GM13976 (cell line): ENCODE results near the gene RHPN2.

Source experiments
- DNase-seq: peaks from one replicate; pipeline ENCODE4 v3.0.0; 2012; ENCODE audit warnings: low spot score
- in situ Hi-C: fragments of 300-500 bp; cut with MboI; formaldehyde crosslinking; loops from one replicate; pipeline ENCODE4 v1.12.0; 2022; ENCODE audit warnings: low sequenced_read_pairs, mixed read lengths, inconsistent platforms; ENCODE audit not compliant: unreplicated experiment
- TF ChIP-seq, protein P1 (sequence below): IDR thresholded peaks from 2 replicates; pipeline ENCODE4 v1.5.1; 2012; ENCODE audit warnings: borderline replicate concordance, mild to moderate bottlenecking; ENCODE audit not compliant: insufficient read depth; ENCODE audit errors: extremely low read depth, missing control alignments, control extremely low read depth

RHPN2 gene

DNA sequence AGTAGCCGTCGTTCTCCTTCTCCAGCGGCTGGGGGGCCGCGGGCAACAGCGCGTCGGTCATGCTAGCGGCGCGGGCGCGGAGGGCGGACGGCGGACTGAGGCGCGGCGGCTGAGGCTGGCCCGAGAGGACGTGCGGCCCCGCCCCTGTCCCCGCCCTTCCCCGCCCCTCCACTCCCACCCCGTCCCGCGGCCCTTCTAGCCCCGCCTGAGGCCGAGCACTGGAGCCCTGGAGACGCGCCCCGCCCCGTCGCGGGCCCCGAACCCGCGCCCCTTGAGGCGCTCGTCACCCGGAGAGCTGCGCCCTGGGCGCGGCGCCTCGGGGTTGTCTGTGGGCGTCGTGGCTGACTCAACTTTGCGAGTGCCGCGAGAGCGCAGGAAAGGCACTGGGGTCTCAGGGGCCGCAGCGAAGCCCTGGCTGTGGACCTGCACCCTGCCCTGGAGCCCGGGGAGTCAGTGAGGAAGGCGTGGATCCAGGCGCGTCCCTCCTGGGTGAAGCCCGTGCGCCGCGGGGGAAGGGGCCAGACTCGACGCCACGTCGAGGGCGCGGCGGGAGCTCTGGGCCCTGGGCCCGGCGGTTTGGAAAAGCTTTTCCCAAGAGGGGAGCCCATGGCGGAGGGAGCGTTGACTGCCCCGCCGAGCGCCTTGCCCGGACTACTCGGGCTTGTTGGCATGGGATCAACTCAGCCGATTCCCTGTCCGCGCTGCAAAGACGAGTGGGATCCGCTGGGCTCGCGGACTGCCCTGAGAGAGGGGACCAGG lies at the start of gene RHPN2:
RHPN2 (minus strand) TSS at position 97 of the 759 bp plus-strand sequence; CDS start at position 61, 36 bp downstream.
- DNase-seq = peak; percentile 94
- TF ChIP-seq, protein P1, sequence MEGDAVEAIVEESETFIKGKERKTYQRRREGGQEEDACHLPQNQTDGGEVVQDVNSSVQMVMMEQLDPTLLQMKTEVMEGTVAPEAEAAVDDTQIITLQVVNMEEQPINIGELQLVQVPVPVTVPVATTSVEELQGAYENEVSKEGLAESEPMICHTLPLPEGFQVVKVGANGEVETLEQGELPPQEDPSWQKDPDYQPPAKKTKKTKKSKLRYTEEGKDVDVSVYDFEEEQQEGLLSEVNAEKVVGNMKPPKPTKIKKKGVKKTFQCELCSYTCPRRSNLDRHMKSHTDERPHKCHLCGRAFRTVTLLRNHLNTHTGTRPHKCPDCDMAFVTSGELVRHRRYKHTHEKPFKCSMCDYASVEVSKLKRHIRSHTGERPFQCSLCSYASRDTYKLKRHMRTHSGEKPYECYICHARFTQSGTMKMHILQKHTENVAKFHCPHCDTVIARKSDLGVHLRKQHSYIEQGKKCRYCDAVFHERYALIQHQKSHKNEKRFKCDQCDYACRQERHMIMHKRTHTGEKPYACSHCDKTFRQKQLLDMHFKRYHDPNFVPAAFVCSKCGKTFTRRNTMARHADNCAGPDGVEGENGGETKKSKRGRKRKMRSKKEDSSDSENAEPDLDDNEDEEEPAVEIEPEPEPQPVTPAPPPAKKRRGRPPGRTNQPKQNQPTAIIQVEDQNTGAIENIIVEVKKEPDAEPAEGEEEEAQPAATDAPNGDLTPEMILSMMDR = no peak
- in situ Hi-C loops = no loop called here

DNA sequence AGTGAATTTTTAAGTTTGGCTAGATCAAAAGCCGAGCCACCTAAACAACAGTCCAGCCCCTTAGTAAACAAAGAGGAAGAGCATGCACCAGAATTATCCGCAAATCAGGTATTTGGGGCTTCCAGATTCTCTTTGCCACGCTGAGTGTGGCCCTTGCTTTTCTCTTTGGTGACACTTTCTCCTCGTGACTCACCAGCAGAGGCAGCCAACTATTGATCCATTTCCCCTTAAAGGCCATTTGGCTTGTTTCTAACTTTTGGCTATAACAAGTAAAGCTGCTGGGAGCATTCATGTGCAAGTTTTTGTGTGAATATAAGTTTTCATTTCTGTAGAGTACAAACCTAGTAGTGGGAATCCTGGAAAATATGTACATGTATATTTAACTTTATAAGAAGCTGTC lies 49.6 kb upstream of the RHPN2 start:
- TF ChIP-seq, protein P1 = no peak
- in situ Hi-C loops = loop anchor here (10.0 kb wide), 1 partner anchor 140 kb away; the partner anchor contains the start of genes CEP89 and FAAP24
- DNase-seq = no peak

DNA sequence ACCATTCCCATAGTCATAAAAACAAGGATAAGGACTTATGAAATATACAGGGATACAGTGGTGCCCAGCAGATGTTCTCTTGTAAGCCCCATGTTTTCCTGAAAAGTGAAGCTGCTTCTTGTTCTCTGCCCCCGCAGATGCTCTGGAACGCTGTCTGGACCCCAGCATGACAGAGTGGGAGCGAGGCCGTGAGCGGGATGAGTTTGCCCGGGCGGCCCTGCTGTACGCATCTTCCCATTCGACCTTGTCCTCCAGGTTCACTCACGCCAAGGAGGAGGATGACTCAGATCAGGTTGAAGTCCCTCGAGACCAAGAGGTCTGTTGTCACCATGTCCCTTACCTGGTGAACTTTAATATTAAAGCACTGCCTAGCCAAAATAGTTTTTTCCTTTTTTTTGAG lies 46.9 kb upstream of the RHPN2 start:
- DNase-seq = no peak
- TF ChIP-seq, protein P1 = no peak
- in situ Hi-C loops = loop anchor here (10.0 kb wide), 1 partner anchor 137 kb away; the partner anchor contains the start of genes CEP89 and FAAP24

DNA sequence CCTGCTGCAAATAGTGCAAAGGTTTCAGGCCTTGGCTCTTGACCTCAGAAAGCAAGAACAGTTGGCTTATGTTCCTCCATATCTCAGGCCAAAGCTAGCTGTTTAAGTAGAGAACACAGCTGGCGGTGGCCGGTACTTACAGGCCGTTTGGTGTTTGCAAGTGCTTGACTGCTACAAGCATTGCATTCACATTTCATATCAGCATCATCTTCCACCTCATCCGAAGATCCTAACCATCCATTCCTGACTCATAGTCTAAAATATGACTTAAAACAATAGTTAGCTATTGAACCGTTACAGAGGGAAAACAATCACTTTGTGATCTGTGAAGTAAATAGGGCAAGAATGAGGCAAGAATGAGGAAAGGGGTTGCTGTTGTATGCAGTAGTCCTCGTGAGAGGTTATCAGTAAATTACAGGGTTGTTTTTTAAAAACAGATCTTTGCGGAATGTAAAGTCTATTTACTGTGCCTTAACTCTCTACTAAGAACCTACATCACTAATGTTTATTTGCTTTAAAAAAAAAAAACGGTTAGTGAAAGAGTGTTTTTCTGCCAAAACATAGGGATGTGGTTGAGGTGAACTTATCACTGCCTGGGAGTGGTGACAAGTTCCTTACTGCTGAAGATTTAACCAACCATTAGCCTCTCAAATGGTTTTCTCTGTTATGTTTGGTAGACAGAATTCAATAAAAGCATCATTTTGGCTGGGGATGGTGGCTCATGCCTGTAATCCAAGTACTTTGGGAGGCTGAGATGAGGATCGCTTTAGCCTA lies 45.6 kb upstream of the RHPN2 start:
- DNase-seq = no peak
- TF ChIP-seq, protein P1 = no peak
- in situ Hi-C loops = loop anchor here (10.0 kb wide), 1 partner anchor 136 kb away; the partner anchor contains the start of genes CEP89 and FAAP24

DNA sequence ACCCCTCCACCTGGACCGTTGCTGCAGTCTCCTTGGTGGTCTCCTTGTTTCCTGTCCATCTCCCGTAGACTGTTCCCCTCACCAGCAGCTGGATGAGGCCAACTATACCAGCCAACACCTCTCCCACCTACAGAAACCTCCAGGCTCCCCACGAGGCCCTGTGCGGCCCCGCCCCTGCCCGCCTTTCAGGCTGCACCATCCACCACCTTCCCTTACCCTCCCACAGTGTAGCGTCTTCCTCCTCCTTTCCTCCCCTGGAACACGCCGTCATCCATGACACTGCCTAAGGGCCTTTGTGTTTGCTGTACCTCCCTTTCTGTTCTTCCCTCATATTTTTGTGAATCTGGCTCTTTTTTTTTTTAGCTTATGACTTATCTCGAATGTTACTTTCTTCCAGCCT lies 43.5 kb upstream of the RHPN2 start:
- DNase-seq = no peak
- TF ChIP-seq, protein P1 = no peak
- in situ Hi-C loops = no loop called here

DNA sequence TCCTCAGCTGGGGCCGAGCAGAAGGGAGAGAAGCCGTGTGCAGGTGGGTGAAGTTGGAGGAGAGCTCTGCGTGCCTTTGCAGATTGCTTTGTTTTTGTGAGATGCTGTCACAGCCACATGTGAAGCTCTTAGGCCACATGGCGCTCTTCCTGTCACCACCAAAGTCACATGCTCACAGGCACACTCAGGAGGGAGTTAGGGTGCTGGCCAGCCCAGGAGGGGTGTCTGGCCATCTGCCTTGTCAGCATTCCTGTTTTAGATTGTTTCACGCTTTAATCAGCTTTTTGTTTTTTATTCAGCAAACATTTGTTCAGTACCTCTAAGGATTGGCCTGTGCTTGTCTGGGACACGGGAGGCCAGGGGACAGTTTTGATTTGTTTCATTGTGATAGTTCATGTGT lies 38.2 kb upstream of the RHPN2 start:
- no peak for DNase-seq
- in situ Hi-C loops = no loop called here
- TF ChIP-seq, protein P1 = no peak
